WTC11 (cell line): ENCODE measurements around the gene TAS2R46. TPM values are rescaled to one million over a fixed set of nuclear protein-coding genes. Genes with fewer than 3 reads are reported as not detected.
"Not testable (repeated sequence)": the region's sequence is repeated elsewhere in the genome, so short reads cannot be mapped to it uniquely, and the experiment has no call there.

Experiments
- ATAC-seq: fragments of 200-7000 bp; cut with Tn5 transposase; 2 replicates; pipeline ENCODE4 v1.10.0; 2021; ENCODE audit warnings: mild to moderate bottlenecking, moderate library complexity
- Bru-seq: library from RNA; stranded (reverse); fragments of 400-500 nt; gene quantifications from one replicate; lab custom pipeline; 2021; lab: Mats Ljungman, UMichigan
- CTCF ChIA-PET: fragments of 300-600 bp; sonication (Branson Sonifier 250); formaldehyde crosslinking; loops from one replicate; lab custom pipeline; 2021; ENCODE audit warnings: antibody characterized with exemption; lab: Charles Lee
- POLR2A ChIA-PET: fragments of 350-600 bp; sonication (Branson Sonifier 250); formaldehyde crosslinking; loops from one replicate; lab custom pipeline; 2021; ENCODE audit warnings: antibody characterized with exemption; lab: Charles Lee
- DNase-seq: peaks from one replicate; pipeline ENCODE4 v3.0.0; 2021; ENCODE audit warnings: low spot score
- H3K27ac Mint-ChIP-seq: 2 replicates; pipeline ENCODE4 v1.8.0; 2021; ENCODE audit warnings: mixed read lengths
- H3K27me3 Mint-ChIP-seq: 2 replicates; pipeline ENCODE4 v1.8.0; 2021; ENCODE audit warnings: low read depth, mild to moderate bottlenecking, moderate library complexity, mixed read lengths
- H3K36me3 Mint-ChIP-seq: 2 replicates; pipeline ENCODE4 v1.8.0; 2021; ENCODE audit warnings: mixed read lengths
- H3K4me1 Mint-ChIP-seq: 2 replicates; pipeline ENCODE4 v1.8.0; 2022; ENCODE audit warnings: mixed read lengths
- H3K4me3 Mint-ChIP-seq: 2 replicates; pipeline ENCODE4 v1.8.0; 2021; ENCODE audit warnings: mild to moderate bottlenecking, moderate library complexity, mixed read lengths
- H3K9me3 Mint-ChIP-seq: 2 replicates; pipeline ENCODE4 v1.8.0; 2021; ENCODE audit warnings: mixed read lengths
- CREB1 ChIP-seq: sonication (generic); formaldehyde crosslinking; IDR thresholded peaks from 2 replicates; pipeline ENCODE4 v1.8.0; 2023; ENCODE audit warnings: mild to moderate bottlenecking, missing genetic modification reagents
- CREM ChIP-seq: sonication (generic); formaldehyde crosslinking; IDR thresholded peaks from 2 replicates; pipeline ENCODE4 v1.8.1; 2022; ENCODE audit warnings: mild to moderate bottlenecking, missing genetic modification reagents, moderate library complexity
- EMX1 ChIP-seq: fragments of 250-450 bp; sonication (Bioruptor Pico); IDR thresholded peaks from 2 replicates; pipeline ENCODE4 v1.8.0; 2021; ENCODE audit warnings: mild to moderate bottlenecking
- FOXP1 ChIP-seq: sonication (generic); formaldehyde crosslinking; IDR thresholded peaks from 2 replicates; pipeline ENCODE4 v1.8.0; 2022; ENCODE audit warnings: missing genetic modification reagents, mild to moderate bottlenecking, moderate library complexity, borderline replicate concordance
- NFATC4 ChIP-seq: fragments of 250-450 bp; sonication (Bioruptor Pico); IDR thresholded peaks from 2 replicates; pipeline ENCODE4 v1.9.0; 2021; ENCODE audit warnings: mild to moderate bottlenecking
- PRRX2 ChIP-seq: fragments of 250-450 bp; sonication (Bioruptor Pico); IDR thresholded peaks from 2 replicates; pipeline ENCODE4 v1.8.0; 2021; ENCODE audit warnings: mild to moderate bottlenecking
- ZNF396 ChIP-seq: fragments of 250-450 bp; sonication (Bioruptor Pico); IDR thresholded peaks from 2 replicates; pipeline ENCODE4 v1.8.0; 2021; ENCODE audit warnings: mild to moderate bottlenecking, moderate library complexity, borderline replicate concordance
- long read RNA-seq, 3 experiments: library from RNA in 1 of 3; library from capped mRNA in 1 of 3; library from polyadenylated mRNA in 1 of 3; unstranded in 2 of 3; stranded (forward) in 1 of 3; transcript quantifications; one replicate each; pipeline ENCODE4 v2.0.0, GENCODE V29; 2021
- total RNA-seq: library from RNA; stranded (reverse); gene quantifications from 3 replicates; pipeline ENCODE4 v1.2.3, GENCODE V29; 2021
- TF ChIP-seq, protein P1 (sequence below): sonication (generic); formaldehyde crosslinking; conservative IDR thresholded peaks from 2 replicates; pipeline ENCODE4 v1.8.1; 2023; ENCODE audit warnings: mild to moderate bottlenecking, low read depth, missing genetic modification reagents, moderate library complexity
- TF ChIP-seq, protein P2 (sequence below): sonication (generic); formaldehyde crosslinking; IDR thresholded peaks from 2 replicates; pipeline ENCODE4 v1.8.0; 2023; ENCODE audit warnings: mild to moderate bottlenecking, missing genetic modification reagents
- TF ChIP-seq, protein P3 (sequence below): sonication (generic); formaldehyde crosslinking; IDR thresholded peaks from 2 replicates; pipeline ENCODE4 v1.8.0; 2023; ENCODE audit warnings: missing genetic modification reagents, mild to moderate bottlenecking, borderline replicate concordance
- TF ChIP-seq, protein P4 (sequence below): fragments of 200-600 bp; IDR thresholded peaks from 2 replicates; pipeline ENCODE4 v1.8.0; 2022; ENCODE audit warnings: antibody characterized with exemption
- TF ChIP-seq, protein P5 (sequence below): sonication (generic); formaldehyde crosslinking; IDR thresholded peaks from 2 replicates; pipeline ENCODE4 v1.8.1; 2023; ENCODE audit warnings: mild to moderate bottlenecking, missing genetic modification reagents
- TF ChIP-seq, protein P6 (sequence below): sonication (generic); formaldehyde crosslinking; IDR thresholded peaks from 2 replicates; pipeline ENCODE4 v1.8.0; 2022; ENCODE audit warnings: mild to moderate bottlenecking, missing genetic modification reagents

Gene TAS2R46, protein sequence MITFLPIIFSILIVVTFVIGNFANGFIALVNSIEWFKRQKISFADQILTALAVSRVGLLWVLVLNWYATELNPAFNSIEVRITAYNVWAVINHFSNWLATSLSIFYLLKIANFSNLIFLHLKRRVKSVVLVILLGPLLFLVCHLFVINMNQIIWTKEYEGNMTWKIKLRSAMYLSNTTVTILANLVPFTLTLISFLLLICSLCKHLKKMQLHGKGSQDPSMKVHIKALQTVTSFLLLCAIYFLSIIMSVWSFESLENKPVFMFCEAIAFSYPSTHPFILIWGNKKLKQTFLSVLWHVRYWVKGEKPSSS
- total RNA-seq = 0.44 to 0.85 TPM (median 0.69 TPM) in 3 replicates
- Bru-seq, nascent RNA = percentile 82 among the genes with signal in this experiment
- long read RNA-seq, experiment 1 = 0 reads
- long read RNA-seq, experiment 2 = 0 reads
- long read RNA-seq, experiment 3 = 0 reads

DNA sequence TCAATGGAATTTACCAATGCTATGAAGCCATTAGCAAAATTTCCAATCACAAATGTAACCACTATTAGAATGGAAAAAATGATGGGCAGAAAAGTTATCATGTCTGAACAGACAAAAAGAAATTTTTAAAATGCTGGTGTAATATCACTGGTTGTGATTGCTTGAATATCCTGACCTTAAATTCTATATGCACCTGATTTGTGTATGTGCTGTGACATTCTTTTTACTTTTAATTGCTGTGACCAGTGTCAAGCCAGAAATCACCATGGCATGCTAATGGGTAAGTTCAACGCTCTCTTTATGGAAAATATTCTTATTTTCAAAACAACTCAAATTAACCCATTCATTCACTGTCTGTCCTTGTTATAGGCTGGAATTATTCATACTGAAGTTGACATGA is at the start of gene TAS2R46:
Gene TAS2R46, minus strand, starts transcription at position 101 of the 400 bp plus-strand sequence. Its CDS starts 0 bp downstream, at position 101.
- CTCF ChIA-PET, POLR2A ChIA-PET, H3K36me3 Mint-ChIP-seq, ATAC-seq, H3K9me3 Mint-ChIP-seq, H3K4me1 Mint-ChIP-seq, DNase-seq, H3K27me3 Mint-ChIP-seq, H3K4me3 Mint-ChIP-seq, H3K27ac Mint-ChIP-seq: not testable (repeated sequence)

DNA sequence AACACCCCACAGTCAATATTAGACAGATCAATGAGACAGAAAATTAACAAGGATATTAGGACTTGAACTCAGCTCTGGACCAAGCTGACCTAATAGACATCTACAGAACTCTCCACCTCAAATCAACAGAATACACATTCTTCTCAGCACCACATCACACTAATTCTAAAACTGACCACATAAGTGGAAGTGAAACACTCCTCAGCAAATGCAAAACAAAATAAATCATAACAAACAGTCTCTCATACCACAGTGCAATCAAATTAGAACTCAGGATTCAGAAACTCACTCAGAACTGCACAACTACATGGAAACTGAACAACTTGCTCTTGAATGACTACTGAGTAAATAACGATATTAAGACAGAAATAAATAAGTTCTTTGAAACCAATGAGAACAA is 49.1 kb upstream of the TAS2R46 start:
- Mint-ChIP-seq H3K9me3 (peaks cover 46% of the 10 kb centered on the region), H3K4me1 (peaks cover 21% of the 10 kb centered on the region), H3K36me3 (peaks cover 56% of the 10 kb centered on the region)
- H3K4me3 Mint-ChIP-seq, POLR2A ChIA-PET, H3K27me3 Mint-ChIP-seq, H3K27ac Mint-ChIP-seq, DNase-seq, ATAC-seq, CTCF ChIA-PET: not testable (repeated sequence)

DNA sequence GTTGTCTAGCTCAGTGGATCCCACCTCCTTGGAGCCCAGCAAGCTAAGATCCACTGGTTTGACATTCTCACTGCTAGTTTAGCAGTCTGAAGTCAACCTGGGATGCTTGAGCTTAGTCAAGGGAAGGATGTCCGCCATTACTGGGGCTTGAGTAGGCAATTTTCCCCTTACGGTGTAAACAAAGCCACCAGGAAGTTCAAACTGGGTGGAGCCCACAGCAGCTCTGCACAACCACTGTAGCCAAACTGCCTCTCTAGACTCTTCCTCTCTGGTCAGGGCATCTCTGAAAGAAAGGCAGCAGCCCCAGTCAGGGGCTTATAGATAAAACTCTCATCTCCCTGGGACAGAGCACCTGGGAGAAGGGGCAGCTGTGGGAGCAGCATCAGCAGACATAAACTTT is 46.8 kb upstream of the TAS2R46 start:
- H3K36me3 Mint-ChIP-seq = peaks cover 61% of the 10 kb centered on the region
- ChIA-PET CTCF (no interaction called here), POLR2A (no interaction called here)
- DNase-seq = no peak
- H3K4me1 Mint-ChIP-seq = peaks cover 8% of the 10 kb centered on the region
- H3K27me3 Mint-ChIP-seq = no peaks in the 10 kb centered on the region
- H3K4me3 Mint-ChIP-seq = no peak overlapping the region
- no peak for TF ChIP-seq NFATC4 (CRISPR knock-in tag)
- TF ChIP-seq, protein P1, sequence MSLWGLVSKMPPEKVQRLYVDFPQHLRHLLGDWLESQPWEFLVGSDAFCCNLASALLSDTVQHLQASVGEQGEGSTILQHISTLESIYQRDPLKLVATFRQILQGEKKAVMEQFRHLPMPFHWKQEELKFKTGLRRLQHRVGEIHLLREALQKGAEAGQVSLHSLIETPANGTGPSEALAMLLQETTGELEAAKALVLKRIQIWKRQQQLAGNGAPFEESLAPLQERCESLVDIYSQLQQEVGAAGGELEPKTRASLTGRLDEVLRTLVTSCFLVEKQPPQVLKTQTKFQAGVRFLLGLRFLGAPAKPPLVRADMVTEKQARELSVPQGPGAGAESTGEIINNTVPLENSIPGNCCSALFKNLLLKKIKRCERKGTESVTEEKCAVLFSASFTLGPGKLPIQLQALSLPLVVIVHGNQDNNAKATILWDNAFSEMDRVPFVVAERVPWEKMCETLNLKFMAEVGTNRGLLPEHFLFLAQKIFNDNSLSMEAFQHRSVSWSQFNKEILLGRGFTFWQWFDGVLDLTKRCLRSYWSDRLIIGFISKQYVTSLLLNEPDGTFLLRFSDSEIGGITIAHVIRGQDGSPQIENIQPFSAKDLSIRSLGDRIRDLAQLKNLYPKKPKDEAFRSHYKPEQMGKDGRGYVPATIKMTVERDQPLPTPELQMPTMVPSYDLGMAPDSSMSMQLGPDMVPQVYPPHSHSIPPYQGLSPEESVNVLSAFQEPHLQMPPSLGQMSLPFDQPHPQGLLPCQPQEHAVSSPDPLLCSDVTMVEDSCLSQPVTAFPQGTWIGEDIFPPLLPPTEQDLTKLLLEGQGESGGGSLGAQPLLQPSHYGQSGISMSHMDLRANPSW = no peak
- no peak for TF ChIP-seq FOXP1 (CRISPR knock-in tag)
- no peak for TF ChIP-seq CREB1 (CRISPR knock-in tag)
- TF ChIP-seq PRRX2 (CRISPR knock-in tag) = no peak
- TF ChIP-seq, protein P2, sequence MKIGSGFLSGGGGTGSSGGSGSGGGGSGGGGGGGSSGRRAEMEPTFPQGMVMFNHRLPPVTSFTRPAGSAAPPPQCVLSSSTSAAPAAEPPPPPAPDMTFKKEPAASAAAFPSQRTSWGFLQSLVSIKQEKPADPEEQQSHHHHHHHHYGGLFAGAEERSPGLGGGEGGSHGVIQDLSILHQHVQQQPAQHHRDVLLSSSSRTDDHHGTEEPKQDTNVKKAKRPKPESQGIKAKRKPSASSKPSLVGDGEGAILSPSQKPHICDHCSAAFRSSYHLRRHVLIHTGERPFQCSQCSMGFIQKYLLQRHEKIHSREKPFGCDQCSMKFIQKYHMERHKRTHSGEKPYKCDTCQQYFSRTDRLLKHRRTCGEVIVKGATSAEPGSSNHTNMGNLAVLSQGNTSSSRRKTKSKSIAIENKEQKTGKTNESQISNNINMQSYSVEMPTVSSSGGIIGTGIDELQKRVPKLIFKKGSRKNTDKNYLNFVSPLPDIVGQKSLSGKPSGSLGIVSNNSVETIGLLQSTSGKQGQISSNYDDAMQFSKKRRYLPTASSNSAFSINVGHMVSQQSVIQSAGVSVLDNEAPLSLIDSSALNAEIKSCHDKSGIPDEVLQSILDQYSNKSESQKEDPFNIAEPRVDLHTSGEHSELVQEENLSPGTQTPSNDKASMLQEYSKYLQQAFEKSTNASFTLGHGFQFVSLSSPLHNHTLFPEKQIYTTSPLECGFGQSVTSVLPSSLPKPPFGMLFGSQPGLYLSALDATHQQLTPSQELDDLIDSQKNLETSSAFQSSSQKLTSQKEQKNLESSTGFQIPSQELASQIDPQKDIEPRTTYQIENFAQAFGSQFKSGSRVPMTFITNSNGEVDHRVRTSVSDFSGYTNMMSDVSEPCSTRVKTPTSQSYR (CRISPR knock-in tag) = no peak
- TF ChIP-seq, protein P3, sequence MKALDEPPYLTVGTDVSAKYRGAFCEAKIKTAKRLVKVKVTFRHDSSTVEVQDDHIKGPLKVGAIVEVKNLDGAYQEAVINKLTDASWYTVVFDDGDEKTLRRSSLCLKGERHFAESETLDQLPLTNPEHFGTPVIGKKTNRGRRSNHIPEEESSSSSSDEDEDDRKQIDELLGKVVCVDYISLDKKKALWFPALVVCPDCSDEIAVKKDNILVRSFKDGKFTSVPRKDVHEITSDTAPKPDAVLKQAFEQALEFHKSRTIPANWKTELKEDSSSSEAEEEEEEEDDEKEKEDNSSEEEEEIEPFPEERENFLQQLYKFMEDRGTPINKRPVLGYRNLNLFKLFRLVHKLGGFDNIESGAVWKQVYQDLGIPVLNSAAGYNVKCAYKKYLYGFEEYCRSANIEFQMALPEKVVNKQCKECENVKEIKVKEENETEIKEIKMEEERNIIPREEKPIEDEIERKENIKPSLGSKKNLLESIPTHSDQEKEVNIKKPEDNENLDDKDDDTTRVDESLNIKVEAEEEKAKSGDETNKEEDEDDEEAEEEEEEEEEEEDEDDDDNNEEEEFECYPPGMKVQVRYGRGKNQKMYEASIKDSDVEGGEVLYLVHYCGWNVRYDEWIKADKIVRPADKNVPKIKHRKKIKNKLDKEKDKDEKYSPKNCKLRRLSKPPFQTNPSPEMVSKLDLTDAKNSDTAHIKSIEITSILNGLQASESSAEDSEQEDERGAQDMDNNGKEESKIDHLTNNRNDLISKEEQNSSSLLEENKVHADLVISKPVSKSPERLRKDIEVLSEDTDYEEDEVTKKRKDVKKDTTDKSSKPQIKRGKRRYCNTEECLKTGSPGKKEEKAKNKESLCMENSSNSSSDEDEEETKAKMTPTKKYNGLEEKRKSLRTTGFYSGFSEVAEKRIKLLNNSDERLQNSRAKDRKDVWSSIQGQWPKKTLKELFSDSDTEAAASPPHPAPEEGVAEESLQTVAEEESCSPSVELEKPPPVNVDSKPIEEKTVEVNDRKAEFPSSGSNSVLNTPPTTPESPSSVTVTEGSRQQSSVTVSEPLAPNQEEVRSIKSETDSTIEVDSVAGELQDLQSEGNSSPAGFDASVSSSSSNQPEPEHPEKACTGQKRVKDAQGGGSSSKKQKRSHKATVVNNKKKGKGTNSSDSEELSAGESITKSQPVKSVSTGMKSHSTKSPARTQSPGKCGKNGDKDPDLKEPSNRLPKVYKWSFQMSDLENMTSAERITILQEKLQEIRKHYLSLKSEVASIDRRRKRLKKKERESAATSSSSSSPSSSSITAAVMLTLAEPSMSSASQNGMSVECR = no peak
- no peak for TF ChIP-seq ZNF396 (CRISPR knock-in tag)
- TF ChIP-seq, protein P4, sequence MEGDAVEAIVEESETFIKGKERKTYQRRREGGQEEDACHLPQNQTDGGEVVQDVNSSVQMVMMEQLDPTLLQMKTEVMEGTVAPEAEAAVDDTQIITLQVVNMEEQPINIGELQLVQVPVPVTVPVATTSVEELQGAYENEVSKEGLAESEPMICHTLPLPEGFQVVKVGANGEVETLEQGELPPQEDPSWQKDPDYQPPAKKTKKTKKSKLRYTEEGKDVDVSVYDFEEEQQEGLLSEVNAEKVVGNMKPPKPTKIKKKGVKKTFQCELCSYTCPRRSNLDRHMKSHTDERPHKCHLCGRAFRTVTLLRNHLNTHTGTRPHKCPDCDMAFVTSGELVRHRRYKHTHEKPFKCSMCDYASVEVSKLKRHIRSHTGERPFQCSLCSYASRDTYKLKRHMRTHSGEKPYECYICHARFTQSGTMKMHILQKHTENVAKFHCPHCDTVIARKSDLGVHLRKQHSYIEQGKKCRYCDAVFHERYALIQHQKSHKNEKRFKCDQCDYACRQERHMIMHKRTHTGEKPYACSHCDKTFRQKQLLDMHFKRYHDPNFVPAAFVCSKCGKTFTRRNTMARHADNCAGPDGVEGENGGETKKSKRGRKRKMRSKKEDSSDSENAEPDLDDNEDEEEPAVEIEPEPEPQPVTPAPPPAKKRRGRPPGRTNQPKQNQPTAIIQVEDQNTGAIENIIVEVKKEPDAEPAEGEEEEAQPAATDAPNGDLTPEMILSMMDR = no peak
- TF ChIP-seq, protein P5, sequence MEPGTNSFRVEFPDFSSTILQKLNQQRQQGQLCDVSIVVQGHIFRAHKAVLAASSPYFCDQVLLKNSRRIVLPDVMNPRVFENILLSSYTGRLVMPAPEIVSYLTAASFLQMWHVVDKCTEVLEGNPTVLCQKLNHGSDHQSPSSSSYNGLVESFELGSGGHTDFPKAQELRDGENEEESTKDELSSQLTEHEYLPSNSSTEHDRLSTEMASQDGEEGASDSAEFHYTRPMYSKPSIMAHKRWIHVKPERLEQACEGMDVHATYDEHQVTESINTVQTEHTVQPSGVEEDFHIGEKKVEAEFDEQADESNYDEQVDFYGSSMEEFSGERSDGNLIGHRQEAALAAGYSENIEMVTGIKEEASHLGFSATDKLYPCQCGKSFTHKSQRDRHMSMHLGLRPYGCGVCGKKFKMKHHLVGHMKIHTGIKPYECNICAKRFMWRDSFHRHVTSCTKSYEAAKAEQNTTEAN = no peak
- no peak for TF ChIP-seq EMX1
- no peak for TF ChIP-seq CREM (CRISPR knock-in tag)
- TF ChIP-seq, protein P6, sequence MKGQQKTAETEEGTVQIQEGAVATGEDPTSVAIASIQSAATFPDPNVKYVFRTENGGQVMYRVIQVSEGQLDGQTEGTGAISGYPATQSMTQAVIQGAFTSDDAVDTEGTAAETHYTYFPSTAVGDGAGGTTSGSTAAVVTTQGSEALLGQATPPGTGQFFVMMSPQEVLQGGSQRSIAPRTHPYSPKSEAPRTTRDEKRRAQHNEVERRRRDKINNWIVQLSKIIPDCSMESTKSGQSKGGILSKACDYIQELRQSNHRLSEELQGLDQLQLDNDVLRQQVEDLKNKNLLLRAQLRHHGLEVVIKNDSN (CRISPR knock-in tag) = no peak
- no peak for ATAC-seq
- peaks cover 45% of the 10 kb centered on the region for H3K9me3 Mint-ChIP-seq
- H3K27ac Mint-ChIP-seq = no peak overlapping the region
